SH-SY5Y (cell line): ENCODE data around the gene CLMN.

Experiments used
- GATA2 ChIP-seq: IDR thresholded peaks from 2 replicates; pipeline ENCODE4 v1.6.1; 2011; ENCODE audit warnings: mild to moderate bottlenecking, low read depth, low read length
- GATA3 ChIP-seq: IDR thresholded peaks from 2 replicates; pipeline ENCODE4 v1.6.1; 2011; ENCODE audit warnings: low read depth, mild to moderate bottlenecking, low read length, moderate library complexity

Gene CLMN

GRCh38 chr14:95282354-95282985 is 37.2 kb downstream of the CLMN start:
- TF ChIP-seq GATA2 (no peak), GATA3 (no peak)

GRCh38 chr14:95281560-95282176 is 38.0 kb downstream of the CLMN start:
- TF ChIP-seq GATA2 = no peak
- no peak for TF ChIP-seq GATA3

DNA sequence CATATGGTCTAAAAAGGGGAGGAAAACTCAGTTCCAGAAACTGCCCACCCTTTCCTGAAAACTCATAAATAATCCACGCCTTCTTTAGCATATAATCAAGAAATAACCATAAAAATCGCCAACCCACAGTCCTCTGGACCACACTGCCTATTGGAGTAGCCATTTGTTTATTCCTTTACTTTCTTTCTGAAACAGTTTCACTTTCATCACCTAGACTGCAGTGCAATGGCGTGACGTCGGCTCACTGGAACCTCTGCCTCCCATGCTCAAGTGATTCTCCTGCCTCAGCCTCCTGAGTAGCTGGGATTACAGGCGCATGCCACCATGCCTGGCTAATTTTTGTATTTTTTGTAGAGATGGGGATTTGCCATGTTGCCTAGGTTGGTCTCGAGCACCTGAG is 44.2 kb downstream of the CLMN start:
- TF ChIP-seq GATA2 (no peak), GATA3 (no peak)

GRCh38 chr14:95274874-95275273 is 44.8 kb downstream of the CLMN start:
- TF ChIP-seq GATA3 (no peak), GATA2 (no peak)

- TF ChIP-seq GATA3 (no peak), GATA2 (no peak)
Observed at GRCh38 chr14:95274279-95274678, 45.4 kb downstream of the CLMN start.

DNA sequence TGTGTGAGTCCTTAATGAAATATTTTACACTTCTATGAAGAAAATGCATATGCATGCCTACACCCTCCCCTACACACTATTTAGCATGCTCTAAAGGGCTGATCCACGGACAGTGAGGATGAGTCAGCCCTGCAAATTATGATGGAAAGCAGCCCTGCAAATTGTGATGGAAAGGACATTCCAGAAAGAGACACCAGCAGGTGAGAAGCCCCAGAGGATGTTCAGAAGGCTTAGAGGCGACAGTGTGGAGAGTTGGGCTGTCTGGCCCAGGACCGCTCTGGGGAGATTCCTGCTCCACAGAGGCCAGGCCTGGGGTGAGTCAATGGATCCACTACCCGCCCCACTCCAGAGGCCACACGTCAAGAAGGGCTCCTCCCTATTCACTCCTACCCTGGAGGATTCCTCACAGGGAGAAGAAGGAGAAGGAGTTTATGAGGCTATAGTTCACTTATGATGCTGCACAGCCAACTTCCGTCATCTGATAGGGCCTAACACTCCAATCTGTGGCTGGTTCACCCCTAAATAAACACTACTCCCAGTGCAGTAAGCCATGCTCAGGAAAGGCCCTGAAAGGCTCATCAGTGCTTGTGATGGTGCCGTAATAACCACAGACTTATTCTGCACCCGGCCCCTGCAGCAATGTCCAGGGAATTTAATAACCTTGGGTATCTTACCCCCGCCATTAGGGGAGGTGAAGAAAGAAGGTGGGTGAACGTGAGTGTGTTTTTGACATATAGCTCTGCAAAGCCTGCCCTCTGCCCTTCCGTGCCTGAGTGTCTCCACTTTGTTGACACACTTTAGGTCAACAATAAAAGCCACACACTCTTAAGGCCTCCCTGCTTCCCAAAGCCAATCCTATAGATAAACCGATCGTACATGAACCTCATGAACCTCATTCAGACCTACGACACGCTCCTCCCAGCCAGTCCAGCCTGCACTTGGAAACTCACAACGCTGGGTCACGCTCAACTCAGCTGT is 46.4 kb downstream of the CLMN start:
- no peak for TF ChIP-seq GATA3

DNA sequence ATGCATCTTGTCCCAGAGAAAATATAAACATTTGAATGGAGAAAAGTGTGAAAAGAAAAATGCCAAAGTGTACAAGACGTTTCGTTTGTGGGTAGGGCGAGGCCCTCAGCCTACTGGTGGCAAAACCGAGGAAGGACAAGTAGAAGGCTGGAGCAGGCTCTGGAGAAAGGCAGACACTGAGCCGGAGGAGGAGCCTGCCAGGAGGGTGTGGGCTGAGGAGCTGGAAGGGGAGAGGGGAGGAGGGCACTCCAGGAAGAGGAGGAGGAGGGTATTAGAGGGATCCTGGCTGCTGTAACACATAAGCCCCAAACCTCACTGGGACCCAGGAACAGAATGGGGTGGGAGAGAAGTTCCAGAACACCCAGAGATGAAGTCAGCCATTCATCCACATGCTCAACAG is 47.7 kb downstream of the CLMN start:
- TF ChIP-seq GATA2 (no peak), GATA3 (no peak)

- TF ChIP-seq GATA2 (no peak), GATA3 (no peak)
Observed at GRCh38 chr14:95270203-95270602, 49.5 kb downstream of the CLMN start.

- TF ChIP-seq GATA3 (no peak), GATA2 (no peak)
Observed at GRCh38 chr14:95269493-95269892, 50.2 kb downstream of the CLMN start.

- no peak for TF ChIP-seq GATA3
- no peak for TF ChIP-seq GATA2
Observed at GRCh38 chr14:95268350-95268749, 51.4 kb downstream of the CLMN start.

- no peak for TF ChIP-seq GATA3
- no peak for TF ChIP-seq GATA2
Observed at GRCh38 chr14:95267306-95267705, 52.4 kb downstream of the CLMN start.

DNA sequence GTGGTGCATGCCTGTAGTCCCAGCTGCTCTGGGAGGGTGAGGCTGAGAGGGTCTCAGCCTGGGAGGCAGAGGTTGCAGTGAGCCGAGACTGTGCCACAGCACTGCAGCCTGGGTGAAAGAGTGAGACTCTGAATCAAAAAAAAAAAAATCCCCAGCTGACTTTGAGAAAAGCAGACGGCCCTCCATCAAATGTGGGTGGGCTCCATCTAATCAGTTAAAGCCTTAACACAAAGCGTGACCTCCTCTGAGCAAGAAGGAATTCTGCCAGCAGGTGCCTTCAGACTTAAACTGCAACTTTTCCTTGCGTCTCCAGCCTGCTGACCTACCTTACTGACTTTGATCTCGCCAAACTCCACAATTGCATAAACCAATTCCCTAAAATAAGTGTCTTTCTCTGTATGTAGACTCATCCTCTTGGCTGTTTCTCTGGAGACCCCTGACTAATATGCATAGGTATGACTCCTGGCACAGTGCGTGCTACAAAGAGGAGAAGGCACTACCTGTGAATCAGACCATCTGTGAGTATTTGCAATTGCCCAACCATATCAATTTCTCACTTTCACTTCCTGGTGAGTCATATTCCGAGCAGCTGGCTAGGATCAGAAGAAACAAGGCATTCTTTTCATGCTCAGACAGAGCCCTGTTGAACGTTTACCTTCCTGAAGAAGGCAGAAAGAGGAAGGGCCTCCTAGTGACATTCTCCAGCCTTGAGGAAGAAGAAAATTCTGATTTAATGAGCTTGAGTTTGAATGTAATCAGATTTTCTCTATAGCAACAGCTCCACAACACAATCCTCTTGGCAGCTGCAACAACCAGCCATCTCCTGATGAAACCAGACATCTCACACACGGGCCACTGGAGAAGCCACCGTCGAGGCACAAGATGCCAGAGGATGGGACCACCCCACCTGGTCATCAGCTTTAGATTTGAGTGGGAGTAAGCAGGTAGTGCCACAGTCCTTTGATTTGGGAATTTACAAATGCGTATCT is 54.3 kb downstream of the CLMN start:
- TF ChIP-seq GATA3 = no peak

- TF ChIP-seq GATA3 (no peak), GATA2 (no peak)
Observed at GRCh38 chr14:95264271-95264973, 55.3 kb downstream of the CLMN start.
